ENCODE data around the gene DPP10.
"Not testable (repeated sequence)": the region's sequence is repeated elsewhere in the genome, so short reads cannot be mapped to it uniquely, and the experiment has no call there.

The DPP10 gene

GRCh38 chr2:115034801-115035200 lies 592.4 kb downstream of the DPP10 start:
- no peak for DNase-seq

- DNase-seq = no peak
Observed at GRCh38 chr2:115036818-115037217, 594.4 kb downstream of the DPP10 start.

GRCh38 chr2:115057473-115057872 lies 615.0 kb downstream of the DPP10 start:
- DNase-seq = no peak

GRCh38 chr2:115070002-115070401 lies 627.6 kb downstream of the DPP10 start:
- DNase-seq = no peak

GRCh38 chr2:115071534-115071933 lies 629.1 kb downstream of the DPP10 start:
- no peak for DNase-seq

GRCh38 chr2:115075800-115076199 lies 633.4 kb downstream of the DPP10 start:
- no peak for DNase-seq

GRCh38 chr2:115077626-115078025 lies 635.2 kb downstream of the DPP10 start:
- no peak for DNase-seq

- no peak for DNase-seq
Observed at GRCh38 chr2:115083225-115083624, 640.8 kb downstream of the DPP10 start.

- DNase-seq = no peak
Observed at GRCh38 chr2:115083711-115084110, 641.3 kb downstream of the DPP10 start.

GRCh38 chr2:115084446-115084845 lies 642.0 kb downstream of the DPP10 start:
- DNase-seq = no peak

- DNase-seq = not testable (repeated sequence)
Observed at GRCh38 chr2:115086051-115086620, 643.7 kb downstream of the DPP10 start.

GRCh38 chr2:115094441-115094840 lies 652.0 kb downstream of the DPP10 start:
- DNase-seq = no peak

- no peak for DNase-seq
Observed at GRCh38 chr2:115105966-115106365, 663.5 kb downstream of the DPP10 start.

GRCh38 chr2:115115135-115115534 lies 672.7 kb downstream of the DPP10 start:
- DNase-seq = no peak

- no peak for DNase-seq
Observed at GRCh38 chr2:115118306-115118705, 675.9 kb downstream of the DPP10 start.

- DNase-seq = no peak
Observed at GRCh38 chr2:115119086-115119485, 676.6 kb downstream of the DPP10 start.

- no peak for DNase-seq
Observed at GRCh38 chr2:115122701-115123100, 680.3 kb downstream of the DPP10 start.

GRCh38 chr2:115124817-115125216 lies 682.4 kb downstream of the DPP10 start:
- DNase-seq = no peak

- no peak for DNase-seq
Observed at GRCh38 chr2:115129536-115129935, 687.1 kb downstream of the DPP10 start.

GRCh38 chr2:115160531-115161080 lies 718.2 kb downstream of the DPP10 start:
- no peak for DNase-seq

GRCh38 chr2:115161081-115161770 lies 718.8 kb downstream of the DPP10 start:
- no peak for DNase-seq

GRCh38 chr2:115161771-115162493 lies 719.5 kb downstream of the DPP10 start:
- no peak for DNase-seq

GRCh38 chr2:115162494-115163293 lies 720.3 kb downstream of the DPP10 start:
- no peak for DNase-seq
